Endothelial cell of umbilical vein (primary cell): Measurements from ENCODE around the gene HECTD4. TPM values are rescaled to one million over a fixed set of nuclear protein-coding genes. Genes with fewer than 3 reads are reported as not detected.

ENCODE experiments used
- Bru-seq: library from RNA; stranded (reverse); fragments of 400-500 nt; gene quantifications from one replicate; lab custom pipeline; 2021; lab: Mats Ljungman, UMichigan
- BruChase-seq, 2 experiments: library from RNA; stranded (reverse); fragments of 400-500 nt; gene quantifications; one replicate each; lab custom pipeline; 2021; lab: Mats Ljungman, UMichigan
- BruUV-seq: library from RNA; stranded (reverse); fragments of 400-500 nt; replicated peaks from 2 replicates; lab custom pipeline; 2021; lab: Mats Ljungman, UMichigan
- CTCF ChIA-PET: fragments of 300-600, 350-600 bp; sonication (Branson Sonifier 250); formaldehyde crosslinking; loops from one replicate; lab custom pipeline; 2021; ENCODE audit warnings: antibody characterized with exemption, inconsistent platforms; lab: Charles Lee
- POLR2A ChIA-PET: fragments of 300-600, 350-600 bp; sonication (Branson Sonifier 250); formaldehyde crosslinking; loops from one replicate; lab custom pipeline; 2021; ENCODE audit warnings: antibody characterized with exemption, inconsistent platforms; lab: Charles Lee
- DNase-seq: peaks from one replicate; pipeline ENCODE4 v3.0.0-alpha.2; 2011; ENCODE audit warnings: low read depth, low spot score
- FAIRE-seq: peaks from 2 replicates; lab custom pipeline; 2011; peaks lifted over from hg19 to GRCh38; lab: Jason Lieb, UNC
- H2AFZ ChIP-seq: 2 replicates; pipeline ENCODE4 v1.6.0; 2012; ENCODE audit warnings: low read depth, low read length, control low read depth, inconsistent platforms
- H3K27ac ChIP-seq: 2 replicates; pipeline ENCODE4 v1.5.1; 2011; ENCODE audit warnings: low read depth, mild to moderate bottlenecking, control low read depth, low read length, moderate library complexity; ENCODE audit not compliant: insufficient read depth
- H3K27me3 ChIP-seq, 2 experiments: 2 replicates each; pipeline versions ENCODE4 v1.6.0 to v1.6.1; 2011; ENCODE audit warnings: low read length in 2 of 2, mixed read lengths in 1 of 2; ENCODE audit not compliant: control insufficient read depth in 2 of 2, insufficient read depth in 2 of 2
- H3K36me3 ChIP-seq, 2 experiments: 2 replicates in 1 of 2; 3 replicates in 1 of 2; pipeline ENCODE4 v1.5.1; 2011; ENCODE audit warnings: low read length in 2 of 2, mild to moderate bottlenecking in 1 of 2, moderate library complexity in 1 of 2; ENCODE audit not compliant: control insufficient read depth in 2 of 2, insufficient read depth in 2 of 2; ENCODE audit errors: extremely low read depth in 1 of 2
- H3K4me1 ChIP-seq: 3 replicates; pipeline ENCODE4 v1.5.1; 2011; ENCODE audit warnings: mild to moderate bottlenecking, low read length; ENCODE audit not compliant: control insufficient read depth, insufficient read depth; ENCODE audit errors: extremely low read depth
- H3K4me2 ChIP-seq: 2 replicates; pipeline ENCODE4 v1.6.1; 2011; ENCODE audit warnings: low read length, control low read depth, mixed read lengths; ENCODE audit not compliant: insufficient read depth
- H3K4me3 ChIP-seq, 3 experiments: fragments of 200-600 bp in 1 of 3; sonication (generic), shearing (Covaris generic) in 1 of 3; replicated peaks in 1 of 3; 2 replicates each; pipeline ENCODE4 v1.5.1; 2011 to 2016; ENCODE audit warnings: control low read depth in 3 of 3, low read length in 3 of 3, mild to moderate bottlenecking in 2 of 3, inconsistent platforms in 1 of 3, low read depth in 1 of 3, moderate library complexity in 1 of 3; ENCODE audit not compliant: insufficient read depth in 1 of 3
- H3K79me2 ChIP-seq: 2 replicates; pipeline ENCODE4 v1.6.0; 2012; ENCODE audit warnings: low read length, inconsistent platforms; ENCODE audit not compliant: control insufficient read depth, insufficient read depth
- H3K9ac ChIP-seq: replicated peaks from 2 replicates; pipeline ENCODE3; 2011; ENCODE audit warnings: low read length, control low read depth; ENCODE audit not compliant: insufficient read depth; ENCODE audit errors: extremely low read depth
- H3K9me1 ChIP-seq: replicated peaks from 3 replicates; pipeline ENCODE4 v1.6.0; 2011; ENCODE audit warnings: mild to moderate bottlenecking, low read length; ENCODE audit not compliant: control insufficient read depth, insufficient read depth; ENCODE audit errors: extremely low read depth
- H3K9me3 ChIP-seq: replicated peaks from 2 replicates; pipeline ENCODE4 v1.5.1; 2012; ENCODE audit warnings: low read length, inconsistent platforms; ENCODE audit not compliant: control insufficient read depth, insufficient read depth
- H4K20me1 ChIP-seq: replicated peaks from 2 replicates; pipeline ENCODE3; 2011; ENCODE audit warnings: mild to moderate bottlenecking, low read length; ENCODE audit not compliant: control insufficient read depth, insufficient read depth; ENCODE audit errors: extremely low read depth
- POLR2A ChIP-seq: IDR thresholded peaks from 2 replicates; pipeline ENCODE4 v1.6.1; 2012; ENCODE audit warnings: low read depth, mild to moderate bottlenecking, control low read depth, low read length
- POLR2AphosphoS5 ChIP-seq: IDR thresholded peaks from 2 replicates; pipeline ENCODE4 v1.6.1; 2012; ENCODE audit warnings: low read depth, mild to moderate bottlenecking, control low read depth, low read length, moderate library complexity; ENCODE audit not compliant: insufficient read depth
- dilution Hi-C: fragments of 300-500 bp; cut with MboI; formaldehyde crosslinking; loops from one replicate; pipeline ENCODE4 v1.15.0; 2019; ENCODE audit warnings: low sequenced_read_pairs; ENCODE audit not compliant: extremely low pct_ligation_motif_present
- intact Hi-C: fragments of 100-400 bp; cut with micrococcal nuclease; formaldehyde crosslinking; loops from one replicate; pipeline ENCODE4 v1.10.0; 2022
- long read RNA-seq: library from polyadenylated mRNA; stranded (forward); transcript quantifications from one replicate; pipeline ENCODE4 v2.0.0, GENCODE V29; 2021
- polyA minus RNA-seq, 3 experiments: library from RNA; depleted of rRNA, polyadenylated mRNA; stranded (reverse); fragments of >200 nt; gene quantifications; 1 replicate in 1 of 3; 2 replicates in 2 of 3; pipeline ENCODE4 v1.2.3, GENCODE V29; 2011
- polyA plus RNA-seq, 4 experiments: library from polyadenylated mRNA; depleted of rRNA in 3 of 4; stranded (reverse) in 3 of 4; unstranded in 1 of 4; fragments of >200 nt; gene quantifications; 2 replicates each; pipeline versions ENCODE4 v1.2.1 to v1.2.3, GENCODE V29; 2011 to 2012; ENCODE audit warnings: missing spikeins in 1 of 4
- total RNA-seq: library from RNA; stranded (reverse); gene quantifications from 2 replicates; pipeline ENCODE4 v1.2.3, GENCODE V29; 2021
- TF ChIP-seq, protein P1 (sequence below): IDR thresholded peaks from 2 replicates; pipeline ENCODE4 v1.6.1; 2011; ENCODE audit not compliant: insufficient read depth, insufficient read length

Gene HECTD4
- total RNA-seq, result 38.8 and 47.7 TPM in 2 replicates
- polyA plus RNA-seq, result 9.7 and 11.1 TPM in 2 replicates
- polyA plus RNA-seq (2011; cell fraction: cytosol; rRNA removed), result 8.8 and 10.2 TPM in 2 replicates
- polyA plus RNA-seq (2011; cell fraction: nucleus; rRNA removed), result 58.1 and 58.5 TPM in 2 replicates
- 18.0 and 23.4 TPM in 2 replicates for polyA plus RNA-seq (2012)
- polyA minus RNA-seq, result 55.3 and 58.0 TPM in 2 replicates
- 19.2 TPM for polyA minus RNA-seq (2011; cell fraction: cytosol; rRNA and poly(A)+ RNA removed)
- 97.5 and 125 TPM in 2 replicates for polyA minus RNA-seq (2011; cell fraction: nucleus; rRNA and poly(A)+ RNA removed)
- percentile 72 among the genes with signal in this experiment for Bru-seq, nascent RNA
- BruChase-seq, experiment 1, labeled RNA remaining after a 6-hour chase, result percentile 76 among the genes with signal in this experiment
- BruChase-seq, experiment 2, labeled RNA remaining after a 2-hour chase, result percentile 77 among the genes with signal in this experiment
- long read RNA-seq, partial matches to known transcripts, result 13 of 22 reads
- long read RNA-seq, other reads (novel, unspliced or antisense), result 9 of 22 reads

DNA sequence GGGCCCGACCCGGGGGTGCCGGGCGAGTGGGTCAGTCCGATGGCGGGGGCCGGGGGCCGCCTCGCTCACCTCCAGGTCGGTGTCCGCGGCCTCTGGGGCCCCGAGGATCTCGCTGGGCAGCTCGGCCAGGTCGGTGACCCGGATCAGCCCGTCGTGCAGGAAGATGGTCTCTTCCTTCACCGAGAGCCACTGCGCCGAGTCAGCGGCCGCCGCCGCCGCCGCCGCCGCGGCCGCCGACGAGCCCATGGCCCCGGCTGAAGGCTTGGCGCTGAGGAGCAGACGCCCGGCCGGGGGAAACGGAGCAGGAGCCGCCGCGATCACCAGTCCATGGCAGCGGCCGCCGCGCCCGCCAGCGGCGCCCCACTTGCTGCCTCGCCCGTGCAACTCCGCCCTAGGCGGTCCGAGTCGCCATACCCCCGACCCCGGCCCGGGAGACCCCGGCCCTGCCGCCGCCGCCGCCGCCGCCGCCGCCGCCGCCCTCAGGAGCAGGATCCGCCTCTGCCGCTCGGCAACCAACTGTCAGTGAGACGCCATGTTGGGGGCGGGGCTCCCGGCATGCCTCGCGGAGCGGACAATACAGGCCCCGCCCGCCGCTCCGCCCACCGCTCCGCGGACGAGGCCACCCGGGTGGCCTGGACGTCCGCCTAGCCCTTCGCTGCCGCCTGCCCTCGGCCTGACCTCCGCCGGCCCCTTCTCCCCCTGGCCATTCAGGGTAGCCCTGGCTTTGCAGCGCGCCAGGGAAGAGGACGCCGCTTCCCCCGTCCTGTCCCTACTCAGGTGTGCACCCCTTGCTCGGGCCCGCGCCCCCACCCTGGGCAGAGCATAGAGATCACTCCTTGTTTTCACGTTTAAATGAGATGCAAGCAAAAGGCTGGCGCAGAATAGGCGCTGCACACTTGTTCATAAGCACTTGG, at the start of gene HECTD4:
Gene HECTD4 (minus strand): TSS at position 549 of the 914 bp plus-strand sequence. CDS start 303 bp downstream, at position 246.
- peaks cover 26% of the 10 kb centered on the region for H3K79me2 ChIP-seq
- H3K9ac ChIP-seq, result peak within 1 kb of the TSS; percentile 82
- peak within 1 kb of the TSS; percentile 100 for H2AFZ ChIP-seq
- DNase-seq (peak; percentile 84), FAIRE-seq (peak; percentile 63)
- H3K9me1 ChIP-seq, result no peaks in the 10 kb centered on the region
- no peaks in the 10 kb centered on the region for H3K36me3 ChIP-seq
- peaks cover 12% of the 10 kb centered on the region for H3K4me1 ChIP-seq
- H3K9me3 ChIP-seq, result no peaks in the 10 kb centered on the region
- H3K27me3 ChIP-seq, result no peaks in the 10 kb centered on the region
- POLR2A ChIA-PET, result no interaction called here
- no TSS peak for BruUV-seq
- peak within 1 kb of the TSS; percentile 71 to 95 (median 72) for H3K4me3 ChIP-seq
- CTCF ChIA-PET, result interaction anchor here (1.4 kb wide), 1 partner anchor 184 kb away, joined by 3 read pairs; no protein-coding TSS in a partner anchor
- peak within 1 kb of the TSS; percentile 35 for H3K27ac ChIP-seq
- H4K20me1 ChIP-seq, result no peaks in the 10 kb centered on the region
- dilution Hi-C loops, result no loop called here
- H3K4me2 ChIP-seq, result peak within 1 kb of the TSS; percentile 70
- TF ChIP-seq POLR2A, result peak; percentile 93
- TF ChIP-seq, protein P1, sequence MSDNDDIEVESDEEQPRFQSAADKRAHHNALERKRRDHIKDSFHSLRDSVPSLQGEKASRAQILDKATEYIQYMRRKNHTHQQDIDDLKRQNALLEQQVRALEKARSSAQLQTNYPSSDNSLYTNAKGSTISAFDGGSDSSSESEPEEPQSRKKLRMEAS, result no peak
- TF ChIP-seq POLR2AphosphoS5, result peak; percentile 91
- intact Hi-C loops, result loop anchor here (1.0 to 10.0 kb wide), 2 partner anchors 27 to 367 kb away; partner anchors contain the start of genes ERP29, RPL6 and TMEM116
